GM23338 (cell line): ENCODE data around the gene ZNF254. TPM values are rescaled to one million over a fixed set of nuclear protein-coding genes. Genes with fewer than 3 reads are reported as not detected.

Experiments used
- ATAC-seq: fragments of 200-7000 bp; cut with Tn5 transposase; 3 replicates; pipeline ENCODE4 v1.9.1; 2020
- DNase-seq: peaks from one replicate; pipeline ENCODE4 v3.0.0-alpha.2; 2015; ENCODE audit warnings: low spot score
- H2AFZ ChIP-seq: fragments of 200-600 bp; sonication (generic); 2 replicates; pipeline ENCODE4 v1.8.0; 2016; ENCODE audit warnings: antibody characterized with exemption, mild to moderate bottlenecking, moderate library complexity
- H3F3A ChIP-seq: fragments of 200-600 bp; sonication (generic); replicated peaks from 2 replicates; pipeline ENCODE4 v1.8.0; 2017; ENCODE audit warnings: antibody characterized with exemption, mixed run types, low read depth
- H3K27ac ChIP-seq: fragments of 200-600 bp; sonication (generic); 2 replicates; pipeline ENCODE4 v1.6.1; 2016; ENCODE audit warnings: low read depth
- H3K27me3 ChIP-seq: fragments of 200-600 bp; sonication (generic); 2 replicates; pipeline ENCODE4 v1.8.0; 2016; ENCODE audit warnings: mild to moderate bottlenecking, mixed run types, moderate library complexity; ENCODE audit not compliant: insufficient read depth
- H3K36me3 ChIP-seq: fragments of 200-600 bp; sonication (generic); 2 replicates; pipeline ENCODE4 v1.8.0; 2016; ENCODE audit warnings: mild to moderate bottlenecking; ENCODE audit not compliant: insufficient read depth
- H3K4me1 ChIP-seq: fragments of 200-600 bp; sonication (generic); 2 replicates; pipeline ENCODE4 v1.8.0; 2016; ENCODE audit warnings: mild to moderate bottlenecking, moderate library complexity; ENCODE audit not compliant: insufficient read depth
- H3K4me2 ChIP-seq: fragments of 200-600 bp; sonication (generic); 2 replicates; pipeline ENCODE4 v1.7.1; 2017; ENCODE audit warnings: mixed run types
- H3K4me3 ChIP-seq: fragments of 200-600 bp; sonication (generic); 2 replicates; pipeline ENCODE4 v1.6.1; 2016; ENCODE audit warnings: mixed run types
- H3K79me2 ChIP-seq: fragments of 200-600 bp; sonication (generic); replicated peaks from 2 replicates; pipeline ENCODE4 v1.8.0; 2017; ENCODE audit warnings: mild to moderate bottlenecking; ENCODE audit not compliant: insufficient read depth
- H3K9me2 ChIP-seq: fragments of 200-600 bp; sonication (generic); 2 replicates; pipeline ENCODE4 v1.8.0; 2017; ENCODE audit not compliant: insufficient read depth
- H4K20me1 ChIP-seq: fragments of 200-600 bp; sonication (generic); replicated peaks from 2 replicates; pipeline ENCODE4 v1.8.0; 2017; ENCODE audit warnings: mild to moderate bottlenecking; ENCODE audit not compliant: insufficient read depth
- H3K27ac Mint-ChIP-seq: 2 replicates; pipeline ENCODE4 v1.8.0; 2020; ENCODE audit warnings: inconsistent platforms, mild to moderate bottlenecking, moderate library complexity, mixed read lengths
- H3K27me3 Mint-ChIP-seq: 3 replicates; pipeline ENCODE4 v1.8.0; 2022; ENCODE audit warnings: low read depth, mild to moderate bottlenecking, moderate library complexity, mixed read lengths, inconsistent platforms; ENCODE audit not compliant: insufficient read depth, poor library complexity
- H3K36me3 Mint-ChIP-seq: 3 replicates; pipeline ENCODE4 v1.8.0; 2021; ENCODE audit warnings: low read depth, mild to moderate bottlenecking, inconsistent platforms, moderate library complexity, mixed read lengths
- H3K4me1 Mint-ChIP-seq: 3 replicates; pipeline ENCODE4 v1.8.0; 2020; ENCODE audit warnings: mild to moderate bottlenecking, inconsistent platforms, mixed read lengths
- H3K4me3 Mint-ChIP-seq: 3 replicates; pipeline ENCODE4 v1.8.0; 2021; ENCODE audit warnings: moderate library complexity, mild to moderate bottlenecking, inconsistent platforms, mixed read lengths
- H3K9me3 Mint-ChIP-seq: 3 replicates; pipeline ENCODE4 v1.8.0; 2020; ENCODE audit warnings: moderate library complexity, mild to moderate bottlenecking, inconsistent platforms, mixed read lengths
- EZH2 ChIP-seq: fragments of 200-600 bp; sonication (generic); IDR thresholded peaks from one replicate; pipeline ENCODE4 v1.8.0; 2017; ENCODE audit warnings: antibody characterized with exemption, mild to moderate bottlenecking, low read depth; ENCODE audit not compliant: unreplicated experiment
- JUNB ChIP-seq: IDR thresholded peaks from one replicate; pipeline ENCODE4 v1.6.1; 2016; ENCODE audit warnings: antibody characterized with exemption; ENCODE audit not compliant: unreplicated experiment
- NANOG ChIP-seq: IDR thresholded peaks from 2 replicates; pipeline ENCODE4 v1.6.1; 2016; ENCODE audit warnings: antibody characterized with exemption, borderline replicate concordance
- ZNF331 ChIP-seq: fragments of 250-450 bp; sonication (Bioruptor Pico); IDR thresholded peaks from 2 replicates; pipeline ENCODE4 v1.5.0; 2020; ENCODE audit warnings: low read depth, mild to moderate bottlenecking, moderate library complexity
- ZNF462 ChIP-seq: fragments of 250-450 bp; sonication (Bioruptor Pico); IDR thresholded peaks from 2 replicates; pipeline ENCODE4 v1.5.0; 2020; ENCODE audit warnings: mild to moderate bottlenecking, moderate library complexity
- polyA plus RNA-seq: library from polyadenylated mRNA; unstranded; fragments of >200 nt; fragmentation: Nextera tagmentation; extraction: Ambion mirVana; gene quantifications from 2 replicates; pipeline ENCODE4 v1.2.1, GENCODE V29; 2016
- total RNA-seq: library from RNA; depleted of rRNA; stranded (reverse); fragments of >200 nt; shearing (Covaris generic); gene quantifications from 2 replicates; pipeline ENCODE4 v1.2.3, GENCODE V29; 2014
- TF ChIP-seq, protein P1 (sequence below): IDR thresholded peaks from 2 replicates; pipeline ENCODE4 v1.6.1; 2016; ENCODE audit warnings: antibody characterized with exemption

ZNF254 gene
- total and polyA plus RNA-seq, 2 experiments from 2014 or later: 13.1 to 45.6 TPM

DNA sequence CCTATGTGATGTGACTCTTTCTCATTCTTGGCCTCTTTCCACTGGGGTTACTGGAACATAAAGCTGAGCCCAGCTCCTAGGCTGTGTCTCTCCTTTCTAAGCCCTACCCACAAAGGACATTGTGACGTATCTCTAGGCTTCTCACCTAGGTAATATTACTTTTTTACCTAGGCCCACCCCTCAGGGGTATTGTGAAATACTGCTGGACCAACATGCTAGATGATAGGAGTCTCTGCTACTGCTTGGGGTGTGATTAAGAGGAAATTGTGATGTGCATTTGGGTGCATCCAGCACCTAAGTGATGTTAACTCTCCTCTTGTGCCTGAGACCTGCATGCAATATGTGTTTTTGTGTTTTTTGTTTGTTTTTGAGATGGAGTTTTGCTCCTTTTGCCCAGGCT is 22.8 kb upstream of the ZNF254 start:
- Mint-ChIP-seq H3K27ac (no peak overlapping the region), H3K9me3 (no peaks in the 10 kb centered on the region; the same call in 2 of the 3 replicates), H3K4me3 (no peak overlapping the region), H3K36me3 (peaks cover 72% of the 10 kb centered on the region), H3K27me3 (peaks cover 1% of the 10 kb centered on the region), H3K4me1 (no peaks in the 10 kb centered on the region)
- H3K36me3 ChIP-seq: peaks cover 12% of the 10 kb centered on the region; the same call in 1 of the 2 replicates
- no peaks in the 10 kb centered on the region for H3K27me3 ChIP-seq
- no peak overlapping the region for H2AFZ ChIP-seq
- ATAC-seq (no peak), DNase-seq (no peak)
- peaks cover 4% of the 10 kb centered on the region; the same call in 1 of the 2 replicates for H3K9me2 ChIP-seq
- no peaks in the 10 kb centered on the region; the same call in 1 of the 2 replicates for H3K79me2 ChIP-seq
- H3K4me3 ChIP-seq: no peak overlapping the region
- H4K20me1 ChIP-seq: 0 out of 2 replicates have a peak, but pooled peaks cover 6% of the 10 kb centered on the region
- no peak overlapping the region for H3K4me2 ChIP-seq
- no peaks in the 10 kb centered on the region for H3F3A ChIP-seq
- TF ChIP-seq ZNF462 (CRISPR knock-in tag) (no peak), EZH2 (no peak), ZNF331 (no peak), NANOG (no peak), JUNB (no peak)
- TF ChIP-seq, protein P1, sequence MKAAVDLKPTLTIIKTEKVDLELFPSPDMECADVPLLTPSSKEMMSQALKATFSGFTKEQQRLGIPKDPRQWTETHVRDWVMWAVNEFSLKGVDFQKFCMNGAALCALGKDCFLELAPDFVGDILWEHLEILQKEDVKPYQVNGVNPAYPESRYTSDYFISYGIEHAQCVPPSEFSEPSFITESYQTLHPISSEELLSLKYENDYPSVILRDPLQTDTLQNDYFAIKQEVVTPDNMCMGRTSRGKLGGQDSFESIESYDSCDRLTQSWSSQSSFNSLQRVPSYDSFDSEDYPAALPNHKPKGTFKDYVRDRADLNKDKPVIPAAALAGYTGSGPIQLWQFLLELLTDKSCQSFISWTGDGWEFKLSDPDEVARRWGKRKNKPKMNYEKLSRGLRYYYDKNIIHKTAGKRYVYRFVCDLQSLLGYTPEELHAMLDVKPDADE: no peak
- no peaks in the 10 kb centered on the region for H3K4me1 ChIP-seq
- H3K27ac ChIP-seq: no peak overlapping the region
